ENCODE measurements around the gene DPP6.

DPP6 gene

DNA sequence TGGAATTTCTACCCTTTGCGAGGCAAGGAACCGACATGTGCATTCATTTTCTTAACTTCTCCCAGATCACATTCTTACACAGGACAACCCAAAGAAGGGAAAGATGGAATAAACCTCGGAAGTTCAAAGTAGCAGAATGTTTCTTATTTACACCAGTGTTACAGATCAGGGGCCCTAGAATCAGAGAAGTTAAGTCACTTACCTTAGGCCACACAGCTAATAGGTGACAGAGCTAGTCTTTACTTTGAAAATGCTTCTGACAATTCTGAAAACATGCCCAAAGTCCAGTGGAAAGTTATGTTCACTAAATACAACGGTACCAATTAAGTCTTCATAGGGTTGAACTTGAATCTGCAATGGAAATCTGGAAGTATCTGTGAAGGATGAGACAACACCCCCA lies 437.7 kb downstream of the DPP6 start:
- H3K4me3 ChIP-seq (ENCODE audit: low read depth, low read length) = no peak overlapping the region
- TF ChIP-seq, protein P1, sequence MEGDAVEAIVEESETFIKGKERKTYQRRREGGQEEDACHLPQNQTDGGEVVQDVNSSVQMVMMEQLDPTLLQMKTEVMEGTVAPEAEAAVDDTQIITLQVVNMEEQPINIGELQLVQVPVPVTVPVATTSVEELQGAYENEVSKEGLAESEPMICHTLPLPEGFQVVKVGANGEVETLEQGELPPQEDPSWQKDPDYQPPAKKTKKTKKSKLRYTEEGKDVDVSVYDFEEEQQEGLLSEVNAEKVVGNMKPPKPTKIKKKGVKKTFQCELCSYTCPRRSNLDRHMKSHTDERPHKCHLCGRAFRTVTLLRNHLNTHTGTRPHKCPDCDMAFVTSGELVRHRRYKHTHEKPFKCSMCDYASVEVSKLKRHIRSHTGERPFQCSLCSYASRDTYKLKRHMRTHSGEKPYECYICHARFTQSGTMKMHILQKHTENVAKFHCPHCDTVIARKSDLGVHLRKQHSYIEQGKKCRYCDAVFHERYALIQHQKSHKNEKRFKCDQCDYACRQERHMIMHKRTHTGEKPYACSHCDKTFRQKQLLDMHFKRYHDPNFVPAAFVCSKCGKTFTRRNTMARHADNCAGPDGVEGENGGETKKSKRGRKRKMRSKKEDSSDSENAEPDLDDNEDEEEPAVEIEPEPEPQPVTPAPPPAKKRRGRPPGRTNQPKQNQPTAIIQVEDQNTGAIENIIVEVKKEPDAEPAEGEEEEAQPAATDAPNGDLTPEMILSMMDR (IDR thresholded peaks at IDR 0.05; ENCODE audit: low read depth, low read length, missing control alignments) = no peak
- no peak for DNase-seq (ENCODE audit: low read depth)

DNA sequence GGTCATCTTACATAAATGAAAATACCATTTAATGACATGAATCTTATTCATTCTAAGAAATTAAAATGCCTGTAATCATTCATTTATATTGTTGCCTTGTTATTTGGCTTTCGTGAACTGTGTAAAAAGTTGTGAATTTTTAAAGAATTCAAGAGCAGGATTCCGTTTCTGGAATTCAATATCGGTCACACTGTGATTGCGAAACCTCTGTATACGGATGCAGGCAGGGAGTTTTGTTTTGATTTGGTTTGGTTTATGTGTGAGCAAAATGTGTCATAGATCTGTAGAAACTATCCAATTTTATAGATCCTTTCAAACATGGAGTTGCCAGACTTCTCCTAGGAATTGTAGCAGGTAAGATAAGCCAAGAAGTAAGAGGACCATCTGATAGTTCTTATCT lies 441.4 kb downstream of the DPP6 start:
- TF ChIP-seq, protein P1 (IDR thresholded peaks at IDR 0.05; ENCODE audit: low read depth, low read length, missing control alignments) = no peak
- DNase-seq (ENCODE audit: low read depth) = no peak
- no peak overlapping the region for H3K4me3 ChIP-seq (ENCODE audit: low read depth, low read length)

DNA sequence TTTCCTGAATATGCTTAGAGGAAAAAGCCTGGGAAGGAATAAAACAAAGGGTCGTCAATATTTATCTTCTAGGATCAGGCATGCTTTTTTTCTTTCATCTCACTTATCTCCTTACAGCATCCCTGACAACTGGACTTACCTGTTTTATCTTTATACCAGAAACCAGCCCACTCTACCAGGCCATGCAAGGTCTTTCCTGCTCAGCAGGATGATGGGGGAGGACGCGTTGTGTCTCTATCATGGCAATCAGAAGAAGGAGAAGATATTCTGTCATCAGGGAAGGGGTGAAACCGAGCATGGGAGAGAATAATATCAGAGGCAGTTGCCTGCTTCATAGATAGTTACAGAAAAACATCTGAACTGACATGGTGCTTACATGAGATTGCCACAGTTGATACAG lies 445.6 kb downstream of the DPP6 start:
- TF ChIP-seq, protein P1 (IDR thresholded peaks at IDR 0.05; ENCODE audit: low read depth, low read length, missing control alignments) = no peak
- no peak for DNase-seq (ENCODE audit: low read depth)
- H3K4me3 ChIP-seq (ENCODE audit: low read depth, low read length) = no peak overlapping the region

DNA sequence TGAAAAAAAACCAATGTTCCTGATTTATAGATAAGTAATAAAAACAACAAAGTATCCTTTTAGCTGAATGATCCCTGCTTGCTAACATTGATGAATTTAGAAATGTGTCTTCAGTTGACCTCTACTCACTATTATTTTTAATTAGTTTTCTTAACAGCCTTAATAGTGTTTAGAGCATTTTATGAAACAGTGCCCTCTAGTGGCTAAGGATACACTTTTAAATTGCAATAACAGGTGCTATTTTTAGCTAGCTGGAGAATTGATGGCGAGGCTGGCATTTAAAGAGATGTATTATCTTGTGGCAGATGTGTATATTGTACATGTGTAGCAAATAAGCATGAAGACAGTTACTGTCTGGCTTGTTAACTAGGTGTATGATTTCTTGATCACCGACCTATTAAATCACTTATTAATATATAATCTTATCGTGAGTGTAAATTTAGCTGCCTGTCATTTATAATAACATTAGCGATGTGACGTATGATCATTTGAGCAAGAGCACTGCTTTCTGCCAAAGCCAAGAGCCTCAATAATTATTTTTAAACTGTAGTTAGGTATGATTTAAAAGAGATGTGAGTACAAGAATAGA lies 451.9 kb downstream of the DPP6 start:
- TF ChIP-seq, protein P1 (IDR thresholded peaks at IDR 0.05; ENCODE audit: low read depth, low read length, missing control alignments) = peak; percentile 48
- DNase-seq (ENCODE audit: low read depth) = no peak
- no peak overlapping the region for H3K4me3 ChIP-seq (ENCODE audit: low read depth, low read length)

DNA sequence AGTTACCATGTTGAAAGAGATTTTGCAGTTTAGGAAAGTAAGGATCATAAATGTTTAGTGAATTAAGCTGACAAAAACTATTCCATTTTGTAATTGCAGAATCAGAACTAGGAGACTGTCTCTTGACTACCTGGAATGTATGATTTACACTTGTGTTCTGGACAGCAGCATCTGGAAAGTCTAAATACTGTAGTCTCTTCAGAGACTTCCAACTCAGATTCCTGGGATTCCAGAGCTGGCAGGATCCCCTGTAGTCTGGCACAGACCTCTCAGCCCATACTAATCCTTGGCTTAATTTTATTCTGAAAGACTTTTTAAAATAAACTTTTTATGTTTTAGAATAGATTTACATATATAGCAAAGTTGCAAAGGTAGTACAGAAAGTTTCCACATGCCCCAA lies 452.7 kb downstream of the DPP6 start:
- H3K4me3 ChIP-seq (ENCODE audit: low read depth, low read length) = no peak overlapping the region
- DNase-seq (ENCODE audit: low read depth) = no peak
- TF ChIP-seq, protein P1 (IDR thresholded peaks at IDR 0.05; ENCODE audit: low read depth, low read length, missing control alignments) = no peak

DNA sequence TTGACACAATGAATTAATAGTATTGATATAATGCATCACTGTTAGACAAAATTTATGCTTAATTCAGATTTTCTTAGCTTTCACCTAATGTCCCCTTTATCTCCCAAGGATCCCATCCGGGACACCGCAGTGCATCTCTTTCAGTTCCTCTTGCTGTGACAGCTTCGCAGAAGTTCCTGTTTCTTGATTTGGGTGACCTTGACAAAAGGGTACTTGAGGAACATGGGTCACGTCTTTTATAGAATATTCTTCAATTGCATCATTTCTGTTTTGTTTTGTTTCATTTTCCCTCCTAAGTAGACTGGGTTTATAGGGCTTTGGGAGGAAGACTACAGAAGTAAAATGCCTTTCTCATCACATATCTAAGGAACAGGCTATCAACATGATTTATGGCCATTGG lies 453.2 kb downstream of the DPP6 start:
- no peak for DNase-seq (ENCODE audit: low read depth)
- H3K4me3 ChIP-seq (ENCODE audit: low read depth, low read length) = no peak overlapping the region
- TF ChIP-seq, protein P1 (IDR thresholded peaks at IDR 0.05; ENCODE audit: low read depth, low read length, missing control alignments) = no peak

DNA sequence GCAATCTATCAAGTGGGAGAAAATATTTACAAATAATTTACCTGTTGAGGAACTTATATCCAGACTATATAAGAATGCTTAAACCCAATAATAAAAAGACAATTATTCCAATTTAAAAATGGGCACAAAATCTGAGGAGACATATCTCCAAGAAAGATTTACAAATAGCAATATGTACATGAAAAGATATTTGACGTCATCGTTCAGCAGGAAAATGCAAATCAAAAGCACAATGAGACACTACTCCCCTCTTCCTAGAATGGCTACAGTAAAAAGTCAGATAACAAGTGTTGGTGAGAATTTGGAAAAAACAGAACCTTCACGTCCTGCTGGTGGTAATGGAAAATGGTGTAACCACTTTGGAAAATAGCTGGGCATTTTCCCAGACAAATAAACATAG lies 457.0 kb downstream of the DPP6 start:
- H3K4me3 ChIP-seq (ENCODE audit: low read depth, low read length) = no peak overlapping the region
- no peak for DNase-seq (ENCODE audit: low read depth)
- TF ChIP-seq, protein P1 (IDR thresholded peaks at IDR 0.05; ENCODE audit: low read depth, low read length, missing control alignments) = no peak
